Activated T-cell treated with anti-CD3 and anti-CD28 coated beads for 4 hours (primary cell): ENCODE data around the gene KCNA5.

Experiments used
- DNase-seq: peaks from one replicate; pipeline ENCODE4 v3.0.0-alpha.2; 2020

KCNA5 gene

GRCh38 chr12:5066251-5066650 is 22.6 kb downstream of the KCNA5 start:
- no peak for DNase-seq

DNA sequence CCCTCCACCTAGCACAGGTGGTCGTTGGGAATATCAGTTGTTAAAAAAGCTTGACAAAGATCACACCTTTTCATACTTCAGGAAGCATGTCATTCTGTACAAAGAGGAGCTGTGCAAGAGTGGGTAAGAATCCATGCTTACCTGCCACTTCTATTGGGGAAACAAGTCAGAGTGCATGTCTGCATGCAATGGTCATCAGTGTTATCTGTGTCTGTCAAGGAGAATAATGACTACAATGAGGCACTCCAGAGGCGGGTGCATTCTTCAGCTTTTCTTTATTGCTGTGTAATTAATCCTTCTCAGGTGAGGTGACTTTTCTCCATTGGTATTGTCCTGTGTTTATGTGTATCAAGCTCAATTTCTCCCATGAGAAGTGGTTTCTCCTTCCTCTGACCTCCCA is 24.4 kb downstream of the KCNA5 start:
- no peak for DNase-seq

DNA sequence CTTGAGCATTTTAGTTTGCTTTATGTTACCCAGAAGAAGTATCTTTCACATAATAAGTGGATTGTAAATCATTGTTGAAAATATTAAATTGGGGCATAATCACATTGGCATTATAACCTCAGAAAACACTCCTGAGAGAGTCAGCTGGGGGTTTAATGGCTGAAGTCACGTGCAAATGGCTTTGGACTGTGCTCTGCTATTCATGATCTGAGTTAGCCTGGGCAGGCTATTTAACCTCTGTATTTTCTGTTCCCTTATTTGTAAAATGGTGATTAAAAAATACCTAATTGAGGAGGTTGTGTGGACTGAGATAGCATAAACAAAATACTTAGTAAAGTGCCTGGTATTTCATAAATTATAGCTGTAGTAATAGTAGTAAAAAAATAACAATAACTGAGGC is 24.9 kb downstream of the KCNA5 start:
- no peak for DNase-seq

DNA sequence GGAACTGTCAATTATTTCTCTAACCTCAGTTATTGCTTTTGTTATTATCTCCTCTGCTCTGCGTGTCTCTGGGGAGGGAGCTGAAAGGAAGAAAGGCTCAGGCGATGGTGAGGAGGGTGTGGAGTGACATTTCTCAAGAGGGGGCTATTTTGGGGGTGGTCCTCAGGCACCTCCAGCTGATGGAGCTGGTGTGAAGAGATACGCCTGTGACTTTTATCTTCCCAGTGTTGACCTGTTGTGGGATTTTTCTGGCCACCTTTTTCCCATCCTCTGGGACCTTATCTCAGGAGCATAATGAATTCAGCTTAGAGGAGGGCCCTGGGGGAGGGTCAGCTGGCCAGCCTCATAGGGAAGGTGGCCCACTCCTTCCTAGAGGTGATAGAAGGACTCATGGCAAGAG is 26.4 kb downstream of the KCNA5 start:
- no peak for DNase-seq

DNA sequence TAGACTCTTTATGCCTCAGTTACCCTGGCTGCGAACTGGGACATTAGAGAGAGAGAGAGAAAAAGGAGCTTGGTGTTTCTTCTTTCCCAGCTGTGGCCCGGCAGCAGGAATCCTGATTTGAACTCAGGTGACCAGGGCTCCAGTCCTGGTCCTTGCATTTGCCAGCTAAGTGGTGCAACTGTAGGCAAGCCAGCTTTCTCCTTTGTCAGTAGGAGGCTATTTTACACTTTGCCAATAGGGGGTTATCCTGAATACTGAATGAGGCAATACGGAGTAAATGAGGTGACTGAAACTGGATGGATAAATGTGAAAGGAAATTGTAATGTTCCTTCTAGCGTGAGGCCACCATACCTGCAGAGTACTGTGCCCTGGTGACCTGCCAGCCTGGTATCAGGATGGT is 27.8 kb downstream of the KCNA5 start:
- no peak for DNase-seq

DNA sequence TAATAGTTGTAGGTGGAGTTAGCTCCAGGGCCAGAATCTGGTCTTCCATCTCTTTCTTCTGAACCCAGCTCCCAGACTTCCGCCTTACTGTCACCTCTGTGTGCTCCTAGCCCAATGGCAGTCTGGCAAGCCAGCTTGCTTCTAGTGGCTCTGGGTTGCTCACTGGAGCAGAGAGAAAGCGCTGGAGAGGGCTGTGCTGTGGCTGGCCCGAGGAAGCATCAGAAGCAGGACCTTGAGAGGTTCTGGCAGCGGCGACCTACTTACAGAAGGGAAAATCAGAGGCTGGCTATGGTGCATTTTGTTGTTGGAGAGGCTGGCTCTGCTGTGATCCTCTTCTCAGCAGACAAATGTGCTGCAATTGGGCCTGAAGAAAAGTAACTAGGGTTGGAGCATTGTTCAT is 28.6 kb downstream of the KCNA5 start:
- no peak for DNase-seq

DNA sequence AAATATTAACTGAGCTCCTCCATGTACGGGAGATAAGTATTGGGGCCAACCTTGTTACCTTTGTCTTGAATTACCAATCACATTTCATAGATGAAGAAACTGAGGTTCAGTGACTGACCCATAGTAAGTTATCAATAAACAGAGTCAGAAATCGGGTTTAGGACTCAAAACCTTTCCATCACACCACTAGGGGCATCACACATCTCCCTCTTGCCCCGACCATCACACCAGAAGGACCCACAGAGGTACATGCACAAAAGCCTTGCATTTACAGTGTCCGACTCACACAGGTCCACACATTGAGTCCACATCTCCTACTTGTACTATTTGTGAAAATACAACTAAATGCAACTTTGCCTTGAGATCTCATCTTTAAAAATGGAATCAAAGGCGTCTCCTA is 29.4 kb downstream of the KCNA5 start:
- DNase-seq: no peak

DNA sequence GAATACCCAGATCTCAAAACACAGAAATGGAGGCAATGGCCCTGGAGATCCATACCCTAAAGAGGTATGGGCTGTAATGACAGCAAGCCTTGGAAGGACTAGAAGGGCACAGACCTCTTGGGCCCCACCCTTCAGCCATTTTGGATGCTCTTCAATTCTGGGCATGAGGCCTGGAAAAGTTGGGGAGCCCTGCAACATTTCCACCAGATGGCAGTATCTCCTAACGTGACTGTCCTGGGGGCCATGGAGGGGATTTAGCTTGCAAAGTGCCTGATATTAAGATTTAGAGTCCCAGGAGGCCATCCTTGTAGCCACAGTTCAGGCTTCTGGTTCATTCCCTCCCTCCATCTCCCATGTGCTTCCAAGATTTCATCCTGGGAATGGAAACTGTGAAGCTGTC is 30.2 kb downstream of the KCNA5 start:
- DNase-seq: no peak

- no peak for DNase-seq
Observed at GRCh38 chr12:5076761-5077160, 33.1 kb downstream of the KCNA5 start.

DNA sequence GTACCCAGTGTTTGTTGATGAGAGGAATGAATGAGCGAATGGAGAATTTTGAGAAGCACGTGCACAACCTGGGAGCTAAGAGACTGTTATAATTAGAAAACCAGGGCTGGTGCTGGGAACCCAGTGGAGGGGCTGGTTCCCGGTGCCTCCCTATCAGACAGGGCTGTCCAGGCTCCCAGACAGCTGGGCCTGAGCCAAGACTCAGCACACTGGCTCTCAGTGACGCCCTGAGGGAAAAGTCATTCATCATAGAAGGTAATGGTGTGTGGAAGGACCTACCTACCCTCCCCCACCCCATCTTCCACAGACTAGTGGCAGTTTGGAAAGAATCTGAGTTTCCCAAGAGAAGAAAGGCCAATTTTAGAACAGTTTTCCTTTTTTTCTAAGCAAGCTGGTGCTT is 34.7 kb downstream of the KCNA5 start:
- DNase-seq: no peak

GRCh38 chr12:5081016-5081415 is 37.3 kb downstream of the KCNA5 start:
- no peak for DNase-seq

GRCh38 chr12:5083955-5084849 is 40.5 kb downstream of the KCNA5 start:
- no peak for DNase-seq

- DNase-seq: no peak
Observed at GRCh38 chr12:5085896-5086295, 42.2 kb downstream of the KCNA5 start.

GRCh38 chr12:5087831-5088554 is 44.3 kb downstream of the KCNA5 start:
- DNase-seq: no peak

GRCh38 chr12:5088586-5089264 is 45.0 kb downstream of the KCNA5 start:
- no peak for DNase-seq

GRCh38 chr12:5094551-5094950 is 50.9 kb downstream of the KCNA5 start:
- no peak for DNase-seq

GRCh38 chr12:5094986-5095385 is 51.3 kb downstream of the KCNA5 start:
- no peak for DNase-seq
